ENCODE results near the gene SGCE. TPM values are rescaled to one million over a fixed set of nuclear protein-coding genes. Genes with fewer than 3 reads are reported as not detected.
A peak's percentile ranks its signal among the peaks of the same experiment; 100 is the strongest.

Gene SGCE
- total and polyA plus RNA-seq, 8 donors = 49.9 to 84.9 (median 72.8) TPM

- ATAC-seq (peak; percentile 3), DNase-seq (peak; percentile 13 to 49 (median 36))
- intact Hi-C loops (cut with DNase I) = no loop called here
- H3K4me3 ChIP-seq = peak overlapping the region; percentile 53 to 64
- peaks cover 0 to 32% of the 10 kb centered on the region in 2 donors for H3K4me1 ChIP-seq
- H3K27ac ChIP-seq = peak overlapping the region; percentile 59 to 75
- H3K36me3 ChIP-seq = no peaks in the 10 kb centered on the region
- TF ChIP-seq CTCF (IDR thresholded peaks at IDR 0.05) = no peak
- H3K27me3 ChIP-seq = peaks cover 5 to 63% of the 10 kb centered on the region in 2 donors
- H3K9me3 ChIP-seq = peaks cover 0 to 11% of the 10 kb centered on the region in 2 donors
These were observed 646 bp downstream of the SGCE start for GRCh38 chr7:94655126-94655847.

- peaks cover 0 to 11% of the 10 kb centered on the region in 2 donors for H3K9me3 ChIP-seq
- H3K27me3 ChIP-seq = peaks cover 5 to 63% of the 10 kb centered on the region in 2 donors
- H3K27ac ChIP-seq = peak overlapping the region in 1 of 2 donors; percentile 75
- DNase-seq (no peak), ATAC-seq (no peak)
- H3K4me1 ChIP-seq = peaks cover 0 to 29% of the 10 kb centered on the region in 2 donors
- no peaks in the 10 kb centered on the region for H3K36me3 ChIP-seq
- intact Hi-C loops (cut with DNase I) = no loop called here
- no peak for TF ChIP-seq CTCF (IDR thresholded peaks at IDR 0.05)
- H3K4me3 ChIP-seq = peak overlapping the region; percentile 53 to 64
These were observed 1.2 kb downstream of the SGCE start for GRCh38 chr7:94654783-94655125.

- Histone ChIP-seq H3K27ac (no peak overlapping the region), H3K4me1 (peaks cover 0 to 7% of the 10 kb centered on the region in 2 donors), H3K36me3 (no peaks in the 10 kb centered on the region), H3K27me3 (peaks cover 5 to 38% of the 10 kb centered on the region in 2 donors), H3K9me3 (no peaks in the 10 kb centered on the region), H3K4me3 (no peak overlapping the region)
- DNase-seq (peak in 1 of 4 donors; percentile 39), ATAC-seq (no peak)
- intact Hi-C loops (cut with DNase I) = no loop called here
- no peak for TF ChIP-seq CTCF (IDR thresholded peaks at IDR 0.05)
These were observed 5.5 kb downstream of the SGCE start for GRCh38 chr7:94650147-94651051.

GRCh38 chr7:94649450-94649849 is 6.5 kb downstream of the SGCE start:
- intact Hi-C loops (cut with DNase I) = no loop called here
- H3K9me3 ChIP-seq = no peaks in the 10 kb centered on the region
- H3K4me3 ChIP-seq = no peak overlapping the region
- no peak for TF ChIP-seq CTCF (IDR thresholded peaks at IDR 0.05)
- no peaks in the 10 kb centered on the region for H3K36me3 ChIP-seq
- DNase-seq (no peak), ATAC-seq (no peak)
- no peak overlapping the region for H3K27ac ChIP-seq
- peaks cover 0 to under 1% of the 10 kb centered on the region in 2 donors for H3K4me1 ChIP-seq
- peaks cover 5 to 29% of the 10 kb centered on the region in 2 donors for H3K27me3 ChIP-seq

GRCh38 chr7:94648731-94649130 is 7.2 kb downstream of the SGCE start:
- no peak for TF ChIP-seq CTCF (IDR thresholded peaks at IDR 0.05)
- ATAC-seq (no peak), DNase-seq (no peak)
- Histone ChIP-seq H3K9me3 (no peaks in the 10 kb centered on the region), H3K4me1 (no peaks in the 10 kb centered on the region), H3K36me3 (no peaks in the 10 kb centered on the region), H3K27me3 (peaks cover 5 to 22% of the 10 kb centered on the region in 2 donors), H3K4me3 (no peak overlapping the region), H3K27ac (no peak overlapping the region)
- intact Hi-C loops (cut with DNase I) = no loop called here

All from left lung (tissue), 10 donors.